ENCODE results near the gene FN3K.

DNA sequence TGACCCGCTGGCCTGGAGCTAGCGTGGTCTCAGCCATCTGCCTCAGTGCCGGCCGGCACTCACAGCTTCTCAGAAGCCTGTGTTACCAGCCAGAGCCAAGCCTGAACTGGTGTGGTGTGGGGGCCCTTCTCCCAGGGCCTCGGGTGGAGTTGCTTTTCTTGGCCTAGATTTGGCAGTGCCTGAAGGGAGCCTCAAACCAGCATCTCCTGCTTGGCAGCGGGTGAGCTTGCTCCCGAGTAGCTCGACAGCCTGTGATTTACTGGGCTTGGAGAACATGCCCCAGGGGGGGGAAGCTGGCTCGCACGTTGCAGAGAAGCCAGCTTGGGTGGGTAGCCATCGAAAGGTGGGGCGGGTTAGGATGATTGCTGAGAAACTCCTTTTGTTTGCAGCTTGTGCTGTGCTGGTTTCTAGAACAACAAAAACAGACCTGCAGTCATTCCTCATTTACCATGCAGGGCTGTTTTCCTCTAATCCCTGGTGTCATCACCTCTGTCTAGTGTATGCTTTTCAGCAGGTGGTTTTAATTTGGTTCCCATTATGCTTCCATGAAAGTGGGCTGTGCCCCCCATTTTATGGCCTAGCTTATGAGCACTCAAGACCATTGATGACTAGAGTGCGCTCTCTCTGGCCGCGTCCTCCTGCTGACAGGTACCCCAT, 58.7 kb downstream of the FN3K start:
- TF ChIP-seq, protein P1, sequence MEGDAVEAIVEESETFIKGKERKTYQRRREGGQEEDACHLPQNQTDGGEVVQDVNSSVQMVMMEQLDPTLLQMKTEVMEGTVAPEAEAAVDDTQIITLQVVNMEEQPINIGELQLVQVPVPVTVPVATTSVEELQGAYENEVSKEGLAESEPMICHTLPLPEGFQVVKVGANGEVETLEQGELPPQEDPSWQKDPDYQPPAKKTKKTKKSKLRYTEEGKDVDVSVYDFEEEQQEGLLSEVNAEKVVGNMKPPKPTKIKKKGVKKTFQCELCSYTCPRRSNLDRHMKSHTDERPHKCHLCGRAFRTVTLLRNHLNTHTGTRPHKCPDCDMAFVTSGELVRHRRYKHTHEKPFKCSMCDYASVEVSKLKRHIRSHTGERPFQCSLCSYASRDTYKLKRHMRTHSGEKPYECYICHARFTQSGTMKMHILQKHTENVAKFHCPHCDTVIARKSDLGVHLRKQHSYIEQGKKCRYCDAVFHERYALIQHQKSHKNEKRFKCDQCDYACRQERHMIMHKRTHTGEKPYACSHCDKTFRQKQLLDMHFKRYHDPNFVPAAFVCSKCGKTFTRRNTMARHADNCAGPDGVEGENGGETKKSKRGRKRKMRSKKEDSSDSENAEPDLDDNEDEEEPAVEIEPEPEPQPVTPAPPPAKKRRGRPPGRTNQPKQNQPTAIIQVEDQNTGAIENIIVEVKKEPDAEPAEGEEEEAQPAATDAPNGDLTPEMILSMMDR (IDR thresholded peaks at IDR 0.05 in 4 of 5, conservative IDR thresholded peaks at IDR 0.05 in 1 of 5): no peak
- TF ChIP-seq POLR2A (IDR thresholded peaks at IDR 0.05): no peak

Measured in gastrocnemius medialis (tissue), 4 donors.